PC-9 (cell line): ENCODE data around the gene ITPRIPL2.

Experiments
- EZH2 ChIP-seq: fragments of 200-600 bp; sonication (generic); IDR thresholded peaks from 2 replicates; pipeline ENCODE4 v1.8.0; 2017; ENCODE audit warnings: antibody characterized with exemption, low read depth
- TF ChIP-seq, protein P1 (sequence below): fragments of 200-600 bp; sonication (generic); conservative IDR thresholded peaks from 2 replicates; pipeline ENCODE4 v1.6.1; 2017; ENCODE audit warnings: mixed run types, antibody characterized with exemption, mild to moderate bottlenecking, moderate library complexity

DNA sequence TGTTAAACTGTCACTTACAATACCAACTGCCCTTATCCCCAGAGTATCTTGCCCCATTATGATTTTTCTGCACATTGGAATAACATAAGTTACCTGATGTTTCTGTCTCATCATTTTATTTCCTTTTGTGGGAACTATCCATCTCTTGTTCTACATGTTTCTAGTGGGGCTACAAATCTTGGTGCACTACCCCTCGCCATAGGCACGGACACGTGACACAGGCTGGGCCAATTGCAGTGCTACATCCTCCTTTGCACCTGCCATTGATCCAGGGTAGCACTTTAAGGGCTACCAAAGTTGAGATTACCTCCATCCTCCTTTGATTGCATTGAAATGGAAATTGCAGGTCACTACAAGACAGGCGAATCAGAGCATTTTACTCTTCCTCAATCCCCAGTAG, 40.1 kb downstream of the ITPRIPL2 start:
- TF ChIP-seq, protein P1, sequence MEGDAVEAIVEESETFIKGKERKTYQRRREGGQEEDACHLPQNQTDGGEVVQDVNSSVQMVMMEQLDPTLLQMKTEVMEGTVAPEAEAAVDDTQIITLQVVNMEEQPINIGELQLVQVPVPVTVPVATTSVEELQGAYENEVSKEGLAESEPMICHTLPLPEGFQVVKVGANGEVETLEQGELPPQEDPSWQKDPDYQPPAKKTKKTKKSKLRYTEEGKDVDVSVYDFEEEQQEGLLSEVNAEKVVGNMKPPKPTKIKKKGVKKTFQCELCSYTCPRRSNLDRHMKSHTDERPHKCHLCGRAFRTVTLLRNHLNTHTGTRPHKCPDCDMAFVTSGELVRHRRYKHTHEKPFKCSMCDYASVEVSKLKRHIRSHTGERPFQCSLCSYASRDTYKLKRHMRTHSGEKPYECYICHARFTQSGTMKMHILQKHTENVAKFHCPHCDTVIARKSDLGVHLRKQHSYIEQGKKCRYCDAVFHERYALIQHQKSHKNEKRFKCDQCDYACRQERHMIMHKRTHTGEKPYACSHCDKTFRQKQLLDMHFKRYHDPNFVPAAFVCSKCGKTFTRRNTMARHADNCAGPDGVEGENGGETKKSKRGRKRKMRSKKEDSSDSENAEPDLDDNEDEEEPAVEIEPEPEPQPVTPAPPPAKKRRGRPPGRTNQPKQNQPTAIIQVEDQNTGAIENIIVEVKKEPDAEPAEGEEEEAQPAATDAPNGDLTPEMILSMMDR, result no peak
- no peak for TF ChIP-seq EZH2
